GM19455 (cell line): ENCODE measurements around the gene ADGRD2.

Source experiments
- ATAC-seq: cut with Tn5 transposase; IDR thresholded peaks from one replicate; pipeline ENCODE4 v1.9.1; 2021; ENCODE audit not compliant: unreplicated experiment

Gene ADGRD2

DNA sequence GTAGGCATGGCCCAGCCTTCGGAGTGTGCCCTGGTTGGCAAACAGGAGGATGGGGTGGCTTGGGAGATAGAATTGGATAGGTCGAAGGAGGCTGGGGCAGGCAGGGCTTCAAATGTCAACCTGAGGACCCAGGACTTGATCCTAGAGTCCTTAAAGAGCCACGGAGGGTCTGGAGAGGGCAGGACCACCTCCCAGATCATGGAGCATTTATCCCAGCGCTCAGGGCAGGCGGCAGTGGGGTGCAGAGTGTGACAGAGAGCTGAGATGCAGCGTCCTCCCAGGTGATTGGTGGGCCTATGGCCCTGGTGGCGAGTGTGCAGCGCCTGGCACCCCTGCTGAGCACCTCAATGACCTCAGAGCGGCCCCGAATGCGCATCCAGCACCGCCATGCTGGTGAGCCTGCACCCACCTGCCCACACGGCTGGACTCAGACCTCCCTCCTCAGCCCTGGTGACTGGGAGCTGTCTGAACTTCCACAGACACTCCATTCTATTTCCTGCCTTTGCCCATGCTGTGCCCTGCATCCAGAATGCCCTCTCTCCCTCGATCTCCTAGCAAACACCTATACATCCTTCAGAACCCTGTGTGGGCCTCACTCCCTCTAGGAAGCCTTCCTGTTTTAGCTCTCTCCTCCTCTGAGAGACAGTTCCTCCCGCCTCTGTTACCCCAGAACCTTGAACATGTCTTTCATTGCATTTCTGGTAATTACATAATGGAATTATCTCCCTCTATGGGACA is 6.3 kb downstream of the ADGRD2 start:
- no peak for ATAC-seq

GRCh38 chr9:124457079-124457886 is 7.0 kb downstream of the ADGRD2 start:
- ATAC-seq: no peak

DNA sequence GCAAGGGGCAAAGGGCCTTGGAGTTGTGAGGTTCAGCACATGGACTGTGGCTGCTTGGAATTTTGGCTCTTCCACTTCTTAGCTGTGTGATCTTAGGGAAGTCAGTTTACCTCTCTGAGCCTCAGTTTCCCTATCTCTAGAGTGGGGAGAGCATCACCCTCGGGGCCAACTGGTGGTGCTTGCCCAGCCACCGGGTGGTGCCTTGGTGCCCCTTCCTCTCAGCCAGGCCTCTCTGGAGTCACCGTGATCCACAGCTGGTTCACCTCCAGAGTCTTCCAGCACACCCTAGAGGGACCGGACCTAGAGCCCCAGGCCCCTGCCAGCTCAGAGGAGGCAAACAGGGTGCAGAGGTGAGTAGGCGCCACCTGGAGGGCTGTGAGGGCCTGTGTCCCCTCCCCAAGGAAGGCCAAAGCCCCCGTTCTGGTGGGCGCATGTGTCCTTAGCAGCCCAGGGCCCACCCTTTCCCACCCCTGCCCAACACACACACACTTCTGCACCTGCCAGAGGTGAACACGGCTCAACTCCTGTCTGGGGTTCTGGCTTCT is 7.7 kb downstream of the ADGRD2 start:
- ATAC-seq: no peak

DNA sequence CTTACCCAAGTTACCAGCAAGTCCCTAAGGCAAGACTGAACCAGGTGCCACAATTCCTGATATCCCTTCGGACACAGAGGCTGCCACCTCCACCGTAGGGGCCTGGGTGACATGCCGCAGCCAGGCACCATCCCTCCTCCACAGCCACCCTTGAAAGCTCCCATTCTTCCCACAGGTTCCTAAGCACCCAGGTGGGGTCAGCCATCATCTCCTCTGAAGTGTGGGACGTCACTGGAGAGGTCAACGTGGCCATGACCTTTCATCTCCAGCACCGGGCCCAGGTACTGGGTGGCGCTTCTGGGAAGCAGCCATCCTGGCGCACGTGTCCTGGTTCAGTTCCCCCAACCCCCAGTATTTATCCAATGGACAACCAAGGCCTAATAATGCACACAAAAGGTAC is 8.2 kb downstream of the ADGRD2 start:
- no peak for ATAC-seq

DNA sequence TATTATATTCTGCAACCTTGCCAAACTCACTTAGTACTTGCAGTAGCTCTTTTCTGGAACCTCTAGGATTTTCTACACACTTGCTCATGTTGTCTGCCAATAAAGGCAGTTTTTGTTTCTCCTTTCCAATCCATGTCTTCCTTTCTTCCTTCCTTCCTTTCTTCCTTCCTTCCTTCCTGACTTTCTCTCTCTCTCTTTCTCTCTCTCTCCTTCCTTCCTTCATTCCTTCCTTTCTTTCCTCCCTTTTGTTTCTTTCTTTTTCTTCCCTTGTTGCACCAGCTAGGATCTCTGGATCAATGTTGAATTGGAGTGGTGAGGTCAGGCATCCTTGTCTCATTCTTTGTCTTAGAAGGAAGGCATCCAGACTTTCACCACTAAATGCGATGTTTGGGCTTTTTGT is 12.5 kb downstream of the ADGRD2 start:
- no peak for ATAC-seq

DNA sequence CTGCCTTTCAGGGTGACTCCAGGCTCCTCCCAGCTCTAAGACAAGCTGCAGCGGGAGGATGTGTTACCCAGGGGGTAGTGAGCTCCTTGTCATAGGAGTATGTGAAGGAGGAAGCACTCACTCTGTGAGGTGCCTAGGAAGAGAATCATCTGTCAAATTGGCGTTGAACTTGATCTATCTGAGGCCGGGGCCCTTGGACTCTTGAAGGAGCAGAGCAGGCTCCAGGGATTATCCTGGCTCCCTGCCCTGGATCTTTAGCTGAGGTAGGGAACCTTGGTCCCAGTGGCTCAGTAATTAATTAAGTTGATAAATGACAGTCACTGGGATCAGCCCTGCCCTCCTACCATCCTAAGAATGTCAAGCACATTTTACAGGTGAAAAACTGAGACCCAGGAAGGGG is 15.5 kb downstream of the ADGRD2 start:
- no peak for ATAC-seq

- no peak for ATAC-seq
Observed at GRCh38 chr9:124467410-124468060, 17.3 kb downstream of the ADGRD2 start.

DNA sequence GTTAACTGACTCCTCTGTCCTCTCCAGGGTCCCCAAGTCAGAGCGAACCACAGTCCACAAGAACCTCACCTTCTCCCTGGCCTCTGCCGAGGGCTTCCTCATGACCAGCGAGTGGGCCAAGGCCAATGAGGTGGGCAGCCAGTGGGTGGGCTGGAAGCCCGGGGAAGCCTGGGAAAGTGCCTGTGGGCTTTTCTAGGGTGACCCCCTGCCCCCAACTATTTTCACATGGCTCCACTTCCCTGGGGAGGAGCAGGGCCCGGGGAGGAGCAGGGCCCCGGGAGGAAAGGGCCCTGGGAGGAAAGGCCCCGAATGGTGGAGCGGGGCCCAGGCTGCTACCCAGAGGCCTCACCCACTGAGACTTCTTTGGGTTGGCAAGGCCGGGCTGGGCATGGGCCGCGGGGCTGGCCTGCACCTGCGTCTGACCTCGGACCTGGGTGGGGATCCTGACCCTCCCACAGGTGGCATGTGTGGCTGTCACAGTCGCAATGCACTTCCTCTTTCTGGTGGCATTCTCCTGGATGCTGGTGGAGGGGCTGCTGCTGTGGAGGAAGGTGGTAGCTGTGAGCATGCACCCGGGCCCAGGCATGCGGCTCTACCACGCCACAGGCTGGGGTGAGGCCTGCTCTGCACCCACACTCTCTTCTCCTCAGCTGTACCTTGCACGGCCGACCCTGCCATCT is 17.9 kb downstream of the ADGRD2 start:
- no peak for ATAC-seq

GRCh38 chr9:124469011-124469832 is 19.0 kb downstream of the ADGRD2 start:
- ATAC-seq: no peak

GRCh38 chr9:124470306-124470705 is 20.1 kb downstream of the ADGRD2 start:
- no peak for ATAC-seq

GRCh38 chr9:124470726-124471125 is 20.5 kb downstream of the ADGRD2 start:
- no peak for ATAC-seq

DNA sequence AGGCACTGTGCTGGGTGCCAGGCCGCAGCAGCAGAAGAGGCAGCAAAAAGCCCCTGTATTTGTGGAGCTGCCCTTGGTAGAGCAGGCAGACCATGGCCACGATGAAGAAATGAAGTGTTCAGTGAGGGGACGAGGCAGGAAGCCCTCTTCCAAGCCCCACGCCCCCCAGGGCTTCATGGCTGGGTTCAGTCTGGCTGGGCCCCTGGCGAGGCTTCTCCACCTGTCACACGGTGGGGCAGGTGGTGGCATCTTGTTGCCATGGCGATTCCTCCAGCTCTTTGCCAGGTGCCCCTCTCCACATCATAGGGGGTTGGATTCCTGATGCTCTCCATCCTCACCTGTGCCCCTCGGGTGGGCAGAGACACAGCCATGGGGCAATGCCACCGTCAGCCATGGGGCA is 21.5 kb downstream of the ADGRD2 start:
- no peak for ATAC-seq

DNA sequence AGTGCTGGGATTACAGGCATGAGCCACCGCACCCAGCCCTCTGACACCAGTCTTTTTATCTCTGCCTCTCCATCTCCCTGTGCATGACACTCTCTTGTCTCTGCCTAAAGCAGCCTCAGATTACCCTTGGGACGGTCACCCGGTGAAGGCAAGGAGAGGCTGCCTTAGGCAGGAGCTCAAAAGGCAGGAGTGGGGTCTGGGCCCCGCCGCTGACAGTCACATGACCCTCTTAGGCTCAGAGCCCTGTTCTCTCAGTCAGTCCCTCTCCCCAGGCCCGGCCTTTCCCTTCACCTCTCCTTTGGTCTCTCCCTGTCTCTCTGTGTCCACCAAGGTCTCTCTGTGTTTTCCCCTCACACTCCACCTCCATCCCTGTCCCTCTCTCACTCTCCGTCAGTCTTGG is 22.5 kb downstream of the ADGRD2 start:
- no peak for ATAC-seq

DNA sequence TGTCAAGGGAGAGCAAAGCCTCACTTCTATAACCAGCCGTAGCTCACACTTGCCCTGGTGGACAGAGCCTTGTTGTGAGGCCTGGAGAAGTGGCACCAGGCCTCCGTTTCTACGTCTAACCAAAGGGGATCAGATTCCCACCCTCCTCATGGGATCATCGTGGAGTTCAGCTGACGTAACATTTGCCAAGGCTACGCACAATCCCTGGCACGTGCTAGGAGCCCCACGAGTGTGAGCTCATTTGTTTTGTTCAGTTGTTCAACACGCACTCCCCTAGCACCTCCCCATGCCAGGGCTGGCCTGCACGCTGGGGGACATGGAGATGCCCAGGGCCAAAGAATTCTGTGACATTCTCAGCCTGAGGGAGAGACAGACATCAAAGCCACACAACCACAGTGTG is 23.1 kb downstream of the ADGRD2 start:
- ATAC-seq: no peak

DNA sequence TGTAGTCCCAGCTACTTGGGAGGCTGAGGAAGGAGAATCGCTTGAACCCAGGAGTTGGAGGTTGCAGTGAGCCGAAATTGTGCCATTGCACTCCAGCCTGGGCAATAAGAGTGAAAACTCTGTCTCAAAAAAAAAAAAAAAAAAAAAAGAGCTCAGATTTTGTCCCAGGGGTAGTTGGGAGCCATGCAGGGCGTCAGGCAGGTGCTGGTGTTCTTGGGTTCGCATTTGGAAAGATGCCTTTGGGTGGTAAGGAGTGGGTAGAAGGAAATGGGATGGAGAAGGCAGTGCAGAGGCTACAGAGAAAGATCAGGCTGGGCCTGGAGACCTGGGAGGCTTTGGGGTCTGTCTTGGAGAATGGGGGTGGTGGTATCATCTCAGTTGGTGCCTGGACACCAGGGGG is 23.9 kb downstream of the ADGRD2 start:
- no peak for ATAC-seq

- ATAC-seq: no peak
Observed at GRCh38 chr9:124475158-124475867, 25.1 kb downstream of the ADGRD2 start.

DNA sequence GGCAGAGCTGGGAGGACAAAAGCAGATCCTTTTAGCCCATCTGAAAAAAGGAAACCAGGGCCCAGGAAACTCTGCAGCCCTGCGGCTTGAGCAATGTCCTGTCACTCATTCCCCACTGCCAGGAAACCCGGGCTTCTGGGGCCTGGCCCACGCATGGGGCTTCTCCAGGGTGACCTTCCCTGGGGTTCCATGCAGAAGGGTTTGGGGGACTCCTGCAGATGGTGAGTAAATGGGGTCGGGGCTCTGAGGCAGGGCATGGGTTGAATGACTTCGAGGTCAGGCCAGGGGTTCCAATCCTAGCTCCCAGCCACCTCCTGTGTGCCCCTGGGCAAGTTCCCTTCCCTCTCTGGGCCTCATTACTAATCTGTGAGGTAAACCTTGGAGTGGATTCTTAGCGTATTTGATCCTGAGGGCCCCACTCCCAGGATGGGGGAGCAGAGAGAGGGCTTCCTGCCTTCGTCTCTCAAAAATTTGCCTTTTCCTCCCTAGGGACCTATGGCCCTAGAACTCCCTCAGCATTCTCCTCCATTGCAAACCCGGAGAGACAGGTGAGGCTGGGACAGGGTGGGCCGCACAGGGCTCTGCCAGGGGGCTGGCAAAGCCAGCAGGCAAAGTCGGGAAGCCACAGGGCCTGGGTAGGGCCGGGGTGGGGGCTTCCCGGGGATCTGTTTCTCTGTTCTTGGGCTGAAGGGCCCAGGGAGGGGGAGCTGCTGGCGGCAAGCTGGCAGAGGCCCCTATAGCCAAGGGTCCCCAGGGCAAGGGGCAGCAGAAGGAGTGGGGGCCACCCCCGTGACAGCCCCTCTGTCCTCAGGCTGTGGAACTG is 25.8 kb downstream of the ADGRD2 start:
- no peak for ATAC-seq

DNA sequence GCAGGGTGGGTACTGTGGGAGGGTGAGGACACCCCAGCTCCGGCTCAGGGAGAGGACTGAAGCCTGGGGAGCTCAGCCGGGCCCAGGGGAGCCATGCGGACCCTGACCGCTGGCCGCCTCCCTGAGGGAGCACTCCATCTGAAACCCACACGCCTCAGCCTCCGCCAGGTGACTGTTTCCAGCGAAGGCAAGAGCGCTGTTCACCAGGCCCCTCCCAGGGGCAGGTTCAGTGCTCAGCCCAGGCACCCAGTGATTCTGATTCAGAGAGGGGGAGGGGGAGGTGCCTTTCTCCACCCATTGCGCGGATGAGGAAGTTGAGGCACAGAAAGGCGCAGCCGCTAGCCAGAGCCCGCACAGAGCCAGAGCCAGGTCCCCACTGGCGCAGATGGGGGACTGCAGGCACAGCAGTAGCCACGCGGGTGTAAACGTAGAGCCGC is 27.0 kb downstream of the ADGRD2 start:
- ATAC-seq: no peak
